Endothelial cell of hepatic sinusoid (primary cell): ENCODE results near the gene FIGN.

Experiments used
- in situ Hi-C: cut with HindIII; loops from 2 replicates; pipeline ENCODE4 v1.10.0; 2017; ENCODE audit warnings: low sequenced_read_pairs

Gene FIGN

DNA sequence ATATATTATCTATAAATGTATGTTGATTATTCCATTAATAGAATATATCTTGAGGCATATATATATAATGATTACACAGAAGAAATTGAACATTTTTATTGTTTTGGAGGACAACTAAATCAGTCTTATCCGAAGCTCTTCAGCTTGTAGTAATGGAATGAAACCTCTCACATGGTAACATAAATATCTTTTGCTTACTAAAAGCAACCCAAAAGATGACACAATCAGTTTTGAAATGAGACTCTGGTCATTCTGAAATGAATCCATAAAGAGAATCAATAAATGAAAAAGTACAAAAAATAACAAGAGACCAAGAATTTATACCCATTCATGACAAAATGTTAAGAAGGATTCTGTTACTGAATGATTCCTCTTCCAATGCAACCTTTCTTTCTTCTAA, 110.2 kb downstream of the FIGN start:
- in situ Hi-C loops = no loop called here

GRCh38 chr2:163621445-163622004, 114.3 kb downstream of the FIGN start:
- in situ Hi-C loops = no loop called here

DNA sequence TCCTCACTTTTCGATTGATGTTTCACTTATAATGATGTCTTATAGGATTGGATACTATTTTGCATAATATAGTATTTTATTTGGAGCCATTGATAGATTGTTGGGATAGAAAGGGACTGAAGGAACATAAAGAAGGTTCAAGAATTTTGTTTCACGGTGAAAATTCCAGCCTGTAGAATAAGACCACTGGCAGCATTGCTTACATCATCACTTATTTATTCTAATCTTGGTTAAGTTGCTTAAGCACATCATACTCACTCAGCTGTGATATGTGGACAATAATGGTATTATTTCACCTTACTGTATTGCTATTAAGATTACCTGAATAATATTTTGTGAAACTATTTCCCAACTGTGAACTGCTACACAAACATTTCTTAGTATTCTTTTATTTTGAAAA, 118.3 kb downstream of the FIGN start:
- in situ Hi-C loops = no loop called here

DNA sequence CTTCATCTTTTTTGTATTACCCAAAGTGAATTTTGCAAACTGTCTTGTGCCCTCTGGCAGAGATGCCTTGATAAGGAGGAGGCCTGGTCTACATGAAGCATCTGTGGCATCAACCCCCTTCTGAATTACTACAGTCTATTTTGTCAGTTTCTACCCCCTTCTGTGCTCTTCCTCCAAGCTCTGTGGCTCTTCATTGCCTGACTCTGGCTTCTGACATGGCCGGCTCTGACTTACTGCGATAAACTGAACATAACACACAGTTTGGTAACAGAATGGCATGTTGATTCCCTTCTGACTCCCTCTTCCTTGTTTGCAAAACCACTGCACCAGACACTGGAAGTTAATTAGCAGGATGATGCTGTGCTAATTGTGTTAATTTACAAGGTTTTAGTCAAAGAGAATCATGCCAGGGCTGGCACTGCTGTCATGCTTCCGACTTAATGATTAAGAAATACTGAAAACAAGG, 122.5 kb downstream of the FIGN start:
- in situ Hi-C loops = no loop called here

GRCh38 chr2:163612332-163612731, 123.5 kb downstream of the FIGN start:
- in situ Hi-C loops = no loop called here

DNA sequence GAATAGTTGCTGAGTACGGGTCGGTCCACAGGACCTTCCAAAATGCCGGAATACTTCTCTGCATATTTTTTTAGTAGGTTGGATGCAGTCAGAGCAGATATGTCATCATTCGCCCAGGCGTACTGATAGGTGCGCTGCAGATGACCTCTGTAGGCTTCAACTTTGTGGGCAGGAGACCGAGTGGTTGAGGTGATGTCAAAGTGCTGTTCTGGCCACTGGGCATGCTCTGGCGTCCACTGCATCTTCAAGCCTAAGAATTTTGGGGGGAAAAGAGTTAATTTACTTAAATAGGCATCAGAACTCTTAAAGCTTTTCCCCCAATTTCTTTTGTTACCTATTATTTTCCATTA, 124.3 kb downstream of the FIGN start:
- in situ Hi-C loops = no loop called here

GRCh38 chr2:163610817-163611556, 124.8 kb downstream of the FIGN start:
- in situ Hi-C loops = no loop called here

- in situ Hi-C loops = no loop called here
These were observed 128.2 kb downstream of the FIGN start for GRCh38 chr2:163607630-163608029.

DNA sequence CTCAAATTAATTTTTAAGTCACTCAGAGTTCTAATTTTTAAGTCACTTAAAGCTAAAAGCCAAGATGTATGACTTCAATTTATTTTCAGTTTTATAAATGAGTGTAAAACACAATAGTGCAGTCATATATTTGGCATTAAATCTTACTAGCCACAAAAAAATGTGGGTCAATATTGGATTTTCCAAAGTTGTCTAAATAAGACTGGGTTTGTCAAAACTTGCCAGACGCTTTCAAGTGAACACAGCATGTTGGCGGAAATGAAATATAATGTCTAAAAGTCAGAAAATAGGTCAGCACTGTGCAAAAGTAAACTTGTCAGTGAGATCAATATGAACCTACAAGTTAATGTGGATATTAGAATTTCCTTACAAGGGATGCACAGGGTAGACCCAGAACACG, 128.9 kb downstream of the FIGN start:
- in situ Hi-C loops = no loop called here

GRCh38 chr2:163605779-163606178, 130.0 kb downstream of the FIGN start:
- in situ Hi-C loops = no loop called here

- in situ Hi-C loops = no loop called here
These were observed 130.8 kb downstream of the FIGN start for GRCh38 chr2:163604941-163605555.

- in situ Hi-C loops = no loop called here
These were observed 133.6 kb downstream of the FIGN start for GRCh38 chr2:163602196-163602595.

DNA sequence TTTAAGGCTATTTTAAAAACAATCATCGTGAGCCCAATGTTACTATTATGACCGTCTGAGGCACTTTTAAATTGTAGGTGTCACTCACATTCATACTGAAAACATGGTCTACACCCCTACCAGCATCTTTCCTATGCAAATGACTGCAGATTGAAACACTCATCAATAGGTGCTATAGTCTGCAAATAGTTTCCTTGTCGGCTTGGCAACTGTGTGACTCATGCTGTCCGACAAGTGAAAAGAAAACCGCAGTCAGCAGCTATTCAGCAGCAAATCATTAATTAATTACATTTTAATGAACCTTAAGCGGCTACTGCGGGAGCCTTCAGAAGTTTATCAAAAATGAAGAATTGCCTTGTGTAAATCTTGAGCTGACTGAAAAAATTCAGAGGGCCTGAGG, 134.4 kb downstream of the FIGN start:
- in situ Hi-C loops = no loop called here

DNA sequence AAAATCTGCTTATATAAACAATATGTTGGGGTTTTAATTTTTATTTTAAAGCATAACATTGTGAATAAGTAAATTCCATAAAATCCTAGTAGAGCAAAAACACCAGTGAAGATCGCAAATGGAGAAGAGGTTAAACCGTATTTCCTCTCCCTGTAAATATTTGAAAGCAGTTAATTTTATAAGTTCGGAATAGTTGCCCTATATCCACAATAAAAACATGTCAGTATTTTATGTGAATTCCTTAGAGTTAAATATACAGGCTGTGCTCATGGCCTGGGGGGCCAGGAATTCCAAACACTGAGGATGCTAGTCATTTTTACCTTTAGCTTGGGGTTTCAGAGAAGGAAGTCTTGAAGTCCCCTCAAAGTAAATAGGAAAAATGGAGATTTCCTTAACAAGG, 135.0 kb downstream of the FIGN start:
- in situ Hi-C loops = no loop called here

DNA sequence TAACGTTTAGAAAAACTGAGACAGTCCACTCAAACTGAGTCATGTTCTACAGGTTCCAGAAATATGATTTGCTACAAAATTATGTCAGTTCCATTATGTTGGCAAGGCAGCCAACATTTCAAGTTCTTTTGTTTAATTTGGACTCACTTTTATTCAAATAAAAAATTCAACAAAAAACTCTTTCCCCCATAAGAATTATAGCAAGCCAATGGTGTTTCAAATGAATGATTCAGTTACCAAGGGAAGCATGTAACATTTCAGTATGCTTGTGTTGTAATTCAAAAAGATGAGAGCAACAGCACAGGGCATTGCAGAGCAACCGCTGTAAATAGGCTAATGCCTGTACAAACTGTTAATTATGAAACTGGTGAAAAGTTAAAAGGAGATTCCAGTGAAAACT, 140.8 kb downstream of the FIGN start:
- in situ Hi-C loops = no loop called here

GRCh38 chr2:163594497-163594896, 141.3 kb downstream of the FIGN start:
- in situ Hi-C loops = no loop called here

- in situ Hi-C loops = no loop called here
These were observed 141.8 kb downstream of the FIGN start for GRCh38 chr2:163593982-163594381.

DNA sequence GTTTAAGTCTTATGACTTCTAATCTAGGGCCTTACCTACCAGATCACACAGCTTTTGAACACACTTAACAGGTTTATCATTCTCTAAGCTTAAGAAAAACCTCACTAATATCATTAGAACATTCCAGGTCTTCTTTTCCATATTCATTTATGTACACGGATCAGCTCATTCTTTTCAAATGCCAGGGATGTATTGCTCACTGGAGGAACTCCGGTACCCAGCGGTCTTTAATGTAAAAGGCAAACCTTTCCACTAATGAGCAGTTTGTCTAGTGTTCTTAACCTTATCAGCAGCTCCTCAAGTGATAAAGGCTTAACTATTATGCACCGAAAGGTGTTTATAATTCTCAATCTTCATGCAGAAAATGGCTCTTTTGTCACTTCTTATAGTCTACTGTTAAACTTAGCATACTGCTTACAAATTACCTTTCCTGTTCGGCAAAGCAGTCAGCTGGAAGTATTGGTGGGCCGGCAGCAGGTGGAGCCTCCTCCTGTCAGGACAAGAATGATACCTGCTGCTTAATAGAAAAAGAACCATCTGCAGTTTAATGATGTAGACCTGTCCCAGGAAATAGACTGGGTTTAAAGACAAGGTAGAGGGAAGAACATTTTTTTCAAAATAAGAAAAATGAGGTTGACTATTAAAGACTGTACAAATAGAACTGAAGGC, 142.7 kb downstream of the FIGN start:
- in situ Hi-C loops = no loop called here

- in situ Hi-C loops = no loop called here
These were observed 144.3 kb downstream of the FIGN start for GRCh38 chr2:163591461-163591860.

DNA sequence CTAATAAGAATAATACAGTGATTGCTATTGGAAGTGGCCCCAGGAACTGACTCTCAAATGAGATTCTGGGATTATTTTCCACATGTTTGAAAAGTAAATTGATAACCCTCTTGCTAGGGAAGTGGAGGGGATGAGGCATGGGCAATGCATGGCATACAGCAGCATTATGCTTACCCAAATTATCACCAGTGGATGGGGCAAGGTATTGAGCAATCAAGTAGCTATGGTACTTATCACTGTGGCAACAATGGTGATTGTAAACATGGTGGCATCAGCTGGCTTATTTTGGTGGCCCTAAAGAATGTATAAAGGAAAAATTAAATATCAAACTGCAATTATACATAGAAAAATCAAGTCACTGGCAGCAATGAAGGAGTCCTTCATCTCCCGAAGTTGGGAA, 155.1 kb downstream of the FIGN start:
- in situ Hi-C loops = no loop called here

- in situ Hi-C loops = no loop called here
These were observed 161.5 kb downstream of the FIGN start for GRCh38 chr2:163574309-163574708.

DNA sequence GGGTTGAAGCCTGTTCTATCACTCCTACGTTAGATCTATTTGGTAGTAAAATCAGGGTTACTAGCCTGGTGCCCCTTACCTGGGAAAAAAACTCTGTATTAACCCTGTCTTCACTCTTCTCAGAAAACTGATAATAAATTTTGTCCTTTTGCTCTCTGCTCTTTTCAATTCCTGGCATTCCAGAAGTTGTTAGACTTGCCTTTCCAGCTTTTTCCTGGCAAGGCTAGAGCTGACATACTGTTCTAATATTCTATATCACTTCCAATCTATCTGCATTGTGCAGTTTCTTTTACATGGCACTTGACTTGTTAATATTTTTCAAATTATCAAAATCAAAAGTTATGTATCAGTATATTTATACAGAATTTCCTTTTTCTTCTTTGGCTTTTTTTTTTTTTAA, 162.2 kb downstream of the FIGN start:
- in situ Hi-C loops = no loop called here
